ENCODE measurements around the gene ZNF316.

DNA sequence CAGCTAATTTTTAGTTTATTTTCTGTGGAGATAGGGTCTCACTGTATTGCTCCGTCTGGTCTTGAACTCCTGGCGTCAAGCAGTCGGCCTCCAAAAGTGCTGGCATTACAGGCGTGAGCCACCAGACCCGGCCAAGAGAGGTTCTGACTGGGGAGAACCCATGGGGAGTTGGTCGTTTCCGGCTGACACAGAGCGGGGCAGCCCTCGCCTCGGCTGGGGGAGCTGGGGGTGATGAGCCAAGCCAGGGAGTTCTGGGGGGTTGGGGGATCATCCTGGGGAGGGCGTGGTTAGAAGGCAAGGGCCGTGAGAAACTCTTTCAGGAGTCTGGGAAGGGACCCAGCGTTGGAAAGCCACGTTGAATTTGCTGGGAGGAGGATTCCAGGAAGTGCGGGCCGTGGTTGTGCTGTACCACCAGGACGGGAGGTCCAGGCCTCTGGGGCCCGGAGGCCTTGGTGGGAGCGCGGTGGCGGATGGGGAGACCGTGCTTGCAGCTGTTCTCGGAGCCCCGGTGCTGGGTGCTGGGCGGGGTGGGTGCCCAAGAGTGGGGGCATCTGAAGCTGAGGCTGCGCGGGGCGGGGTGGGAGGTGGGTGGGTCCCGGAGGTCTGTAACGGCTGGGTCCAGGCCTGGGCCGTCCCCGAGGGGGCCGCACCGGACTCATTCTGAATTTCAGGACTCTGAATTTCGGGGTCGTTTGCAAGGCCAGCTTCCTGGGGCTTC lies 30.1 kb upstream of the ZNF316 start:
- TF ChIP-seq, protein P1, sequence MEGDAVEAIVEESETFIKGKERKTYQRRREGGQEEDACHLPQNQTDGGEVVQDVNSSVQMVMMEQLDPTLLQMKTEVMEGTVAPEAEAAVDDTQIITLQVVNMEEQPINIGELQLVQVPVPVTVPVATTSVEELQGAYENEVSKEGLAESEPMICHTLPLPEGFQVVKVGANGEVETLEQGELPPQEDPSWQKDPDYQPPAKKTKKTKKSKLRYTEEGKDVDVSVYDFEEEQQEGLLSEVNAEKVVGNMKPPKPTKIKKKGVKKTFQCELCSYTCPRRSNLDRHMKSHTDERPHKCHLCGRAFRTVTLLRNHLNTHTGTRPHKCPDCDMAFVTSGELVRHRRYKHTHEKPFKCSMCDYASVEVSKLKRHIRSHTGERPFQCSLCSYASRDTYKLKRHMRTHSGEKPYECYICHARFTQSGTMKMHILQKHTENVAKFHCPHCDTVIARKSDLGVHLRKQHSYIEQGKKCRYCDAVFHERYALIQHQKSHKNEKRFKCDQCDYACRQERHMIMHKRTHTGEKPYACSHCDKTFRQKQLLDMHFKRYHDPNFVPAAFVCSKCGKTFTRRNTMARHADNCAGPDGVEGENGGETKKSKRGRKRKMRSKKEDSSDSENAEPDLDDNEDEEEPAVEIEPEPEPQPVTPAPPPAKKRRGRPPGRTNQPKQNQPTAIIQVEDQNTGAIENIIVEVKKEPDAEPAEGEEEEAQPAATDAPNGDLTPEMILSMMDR (IDR thresholded peaks at IDR 0.05), result no peak
- no peak for TF ChIP-seq POLR2A (IDR thresholded peaks at IDR 0.05)

Data from tibial nerve (tissue), 3 donors.